Lower lobe of right lung (tissue), 2 donors: ENCODE measurements around the gene CPSF3. TPM values are rescaled to one million over a fixed set of nuclear protein-coding genes. Genes with fewer than 3 reads are reported as not detected.

Source experiments
- ATAC-seq, 2 donors: fragments of 200-7000 bp; cut with Tn5 transposase; one replicate each; pipeline ENCODE4 v1.9.1; 2020 to 2022; ENCODE audit warnings: mild to moderate bottlenecking in 2 of 2, moderate library complexity in 2 of 2
- DNase-seq: peaks from one replicate; pipeline ENCODE4 v3.0.0-alpha.2; 2020
- H3K27ac ChIP-seq: fragments of 200-600 bp; one replicate; pipeline ENCODE4 v1.8.0; 2022
- H3K27me3 ChIP-seq: fragments of 200-600 bp; one replicate; pipeline ENCODE4 v1.8.0; 2022; ENCODE audit warnings: low read depth
- H3K36me3 ChIP-seq: fragments of 200-600 bp; one replicate; pipeline ENCODE4 v1.8.0; 2022; ENCODE audit warnings: mild to moderate bottlenecking
- H3K4me1 ChIP-seq: fragments of 200-600 bp; one replicate; pipeline ENCODE4 v1.8.0; 2022
- H3K4me3 ChIP-seq: fragments of 200-600 bp; one replicate; pipeline ENCODE4 v1.8.0; 2022; ENCODE audit warnings: mild to moderate bottlenecking
- H3K9me3 ChIP-seq: fragments of 200-600 bp; one replicate; pipeline ENCODE4 v1.8.0; 2022
- CTCF ChIP-seq: fragments of 200-600 bp; IDR thresholded peaks from one replicate; pipeline ENCODE4 v1.8.0; 2022; ENCODE audit warnings: antibody characterized with exemption, mild to moderate bottlenecking
- intact Hi-C: fragments of 100-400 bp; cut with DNase I; formaldehyde crosslinking; loops from one replicate; pipeline ENCODE4 v1.11.0; 2022
- total RNA-seq: library from RNA; stranded (reverse); fragmentation: NEBNext Ultra II Directional; extraction: Animal tissue kit (Norgen Biotek cat#: 25700); gene quantifications from one replicate; pipeline ENCODE4 v1.2.1, GENCODE V29; 2021
- donor health status: DM: no; HTN: yes; CAD: no; lungs with severe emphysema.

CPSF3 gene
- total RNA-seq, 1 donor from 2014 or later = 26.2 TPM

GRCh38 chr2:9463698-9464034 is 40.2 kb downstream of the CPSF3 start:
- no peak overlapping the region for H3K4me3 ChIP-seq
- no peaks in the 10 kb centered on the region for H3K4me1 ChIP-seq
- DNase-seq (no peak), ATAC-seq (peak in 1 of 2 donors; percentile 39)
- H3K36me3 ChIP-seq = peaks cover 55% of the 10 kb centered on the region
- intact Hi-C loops = no loop called here
- no peaks in the 10 kb centered on the region for H3K9me3 ChIP-seq
- no peak overlapping the region for H3K27ac ChIP-seq
- no peak for TF ChIP-seq CTCF
- H3K27me3 ChIP-seq = no peaks in the 10 kb centered on the region

GRCh38 chr2:9465170-9465569 is 41.7 kb downstream of the CPSF3 start:
- no peak for DNase-seq
- TF ChIP-seq CTCF = no peak
- no peak for ATAC-seq
- Histone ChIP-seq H3K4me3 (no peak overlapping the region), H3K9me3 (no peaks in the 10 kb centered on the region), H3K27me3 (no peaks in the 10 kb centered on the region), H3K4me1 (no peaks in the 10 kb centered on the region), H3K36me3 (peaks cover 41% of the 10 kb centered on the region), H3K27ac (no peak overlapping the region)
- intact Hi-C loops = no loop called here

- intact Hi-C loops = no loop called here
- Histone ChIP-seq H3K9me3 (no peaks in the 10 kb centered on the region), H3K36me3 (peaks cover 31% of the 10 kb centered on the region), H3K4me3 (no peak overlapping the region), H3K27ac (no peak overlapping the region), H3K27me3 (no peaks in the 10 kb centered on the region), H3K4me1 (no peaks in the 10 kb centered on the region)
- ATAC-seq (no peak), DNase-seq (no peak)
- no peak for TF ChIP-seq CTCF
These were observed 42.8 kb downstream of the CPSF3 start for GRCh38 chr2:9466147-9466683.

GRCh38 chr2:9467687-9468086 is 44.2 kb downstream of the CPSF3 start:
- Histone ChIP-seq H3K4me3 (no peak overlapping the region), H3K4me1 (no peaks in the 10 kb centered on the region), H3K9me3 (no peaks in the 10 kb centered on the region), H3K36me3 (peaks cover 22% of the 10 kb centered on the region), H3K27me3 (no peaks in the 10 kb centered on the region), H3K27ac (no peak overlapping the region)
- TF ChIP-seq CTCF = no peak
- DNase-seq (peak; percentile 77), ATAC-seq (peak; percentile 85 to 91)
- intact Hi-C loops = no loop called here

- no peak for TF ChIP-seq CTCF
- Histone ChIP-seq H3K27ac (no peak overlapping the region), H3K4me1 (peaks cover 23% of the 10 kb centered on the region), H3K4me3 (no peak overlapping the region), H3K9me3 (no peaks in the 10 kb centered on the region), H3K27me3 (no peaks in the 10 kb centered on the region), H3K36me3 (peaks cover 12% of the 10 kb centered on the region)
- ATAC-seq = no peak
- intact Hi-C loops = no loop called here
- no peak for DNase-seq
These were observed 47.8 kb downstream of the CPSF3 start for GRCh38 chr2:9471206-9471605.

GRCh38 chr2:9472511-9472910 is 49.1 kb downstream of the CPSF3 start:
- no peak for DNase-seq
- H3K27me3 ChIP-seq = no peaks in the 10 kb centered on the region
- intact Hi-C loops = no loop called here
- no peak for ATAC-seq
- H3K27ac ChIP-seq = no peak overlapping the region
- H3K36me3 ChIP-seq = peaks cover 12% of the 10 kb centered on the region
- no peaks in the 10 kb centered on the region for H3K9me3 ChIP-seq
- no peak for TF ChIP-seq CTCF
- H3K4me3 ChIP-seq = no peak overlapping the region
- peaks cover 33% of the 10 kb centered on the region for H3K4me1 ChIP-seq
